HG03354 (cell line): ENCODE results near the gene CCDC192.

Source experiments
- ATAC-seq: cut with Tn5 transposase; IDR thresholded peaks from one replicate; pipeline ENCODE4 v1.9.1; 2021; ENCODE audit warnings: mild to moderate bottlenecking; ENCODE audit not compliant: unreplicated experiment, poor library complexity, severe bottlenecking

The CCDC192 gene

DNA sequence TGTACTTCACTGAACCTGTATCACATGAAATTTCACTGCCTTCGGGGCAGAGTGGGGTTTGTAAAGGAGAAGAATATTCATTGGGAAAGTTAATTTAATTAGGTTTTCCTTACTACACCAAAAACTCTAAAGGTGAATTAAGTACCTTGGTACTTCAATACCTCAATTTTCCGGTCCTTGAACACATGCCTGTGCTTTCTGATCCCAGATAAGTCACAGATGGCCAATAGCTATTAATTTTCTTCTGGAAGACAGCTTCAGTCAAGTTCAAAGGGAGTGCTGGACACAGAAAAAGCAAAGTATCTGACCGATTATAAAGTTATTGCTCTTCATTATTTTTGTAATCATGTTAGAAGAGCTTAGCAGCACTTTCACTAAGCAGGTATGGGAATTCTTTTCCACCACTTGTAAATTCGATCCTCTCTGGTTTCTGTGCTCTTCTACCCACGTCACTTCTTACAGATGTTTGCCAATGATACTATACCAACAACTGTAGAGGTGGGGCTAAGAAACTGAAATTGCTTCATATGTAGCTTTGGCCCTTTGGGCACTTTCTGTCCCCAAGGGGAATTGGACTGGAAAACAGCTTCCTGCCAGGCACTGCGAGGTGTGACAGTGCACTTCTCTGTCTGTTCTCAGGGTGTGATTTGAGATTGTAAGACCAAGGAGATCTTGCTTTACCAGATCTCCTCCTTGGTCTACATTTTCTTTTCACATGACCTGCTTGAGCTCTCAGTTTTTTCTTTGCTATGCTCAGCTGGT lies 164.0 kb downstream of the CCDC192 start:
- ATAC-seq: peak; percentile 67

DNA sequence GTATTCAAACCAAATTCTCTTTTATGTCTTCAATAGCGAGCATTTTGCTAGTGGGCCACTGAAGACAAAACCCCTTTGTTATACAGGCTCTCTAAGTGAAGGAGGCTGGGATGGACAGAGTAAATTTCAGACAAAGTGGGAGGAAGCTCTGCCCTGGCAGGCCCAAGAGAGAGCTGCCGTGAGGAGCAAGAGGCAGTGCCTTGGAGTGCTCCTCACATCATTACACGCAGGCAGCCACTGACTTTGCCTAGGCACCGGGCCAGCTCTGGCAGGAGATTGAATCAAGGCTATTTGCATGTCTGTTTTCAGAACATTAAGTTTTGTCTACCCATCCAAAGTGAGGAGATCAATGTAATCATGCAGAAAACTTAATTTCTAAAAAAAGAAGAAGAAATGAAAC lies 167.7 kb downstream of the CCDC192 start:
- peak; percentile 46 for ATAC-seq

DNA sequence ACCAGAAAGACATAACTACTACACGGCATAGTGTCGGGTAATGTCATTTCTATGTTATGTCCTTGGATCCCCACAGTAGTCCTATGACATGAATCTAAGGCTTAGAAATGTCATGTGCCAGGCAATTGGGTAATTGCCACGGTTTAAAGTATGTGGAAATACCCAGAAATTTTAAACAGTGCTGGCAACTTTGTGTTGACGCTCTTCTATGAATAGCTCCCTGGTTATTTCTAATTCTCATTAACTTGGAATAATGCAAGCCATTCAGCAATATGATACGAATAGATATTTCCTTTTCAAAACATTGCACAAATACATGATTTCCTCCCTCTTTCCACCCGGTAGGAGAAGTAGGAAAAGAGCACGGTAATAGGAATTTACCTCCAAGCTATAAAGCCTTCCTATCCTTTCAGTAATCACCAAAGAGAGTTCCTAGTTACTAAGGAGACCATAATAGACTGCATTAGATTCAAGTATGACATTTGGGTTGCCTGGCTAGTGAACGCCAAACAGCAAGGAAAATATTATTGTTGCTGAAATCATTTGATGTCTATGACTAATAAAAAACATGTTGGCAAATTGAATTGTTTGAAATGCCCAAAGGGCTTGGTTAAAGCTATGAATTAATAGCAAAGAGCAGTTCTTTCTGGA lies 168.4 kb downstream of the CCDC192 start:
- no peak for ATAC-seq

DNA sequence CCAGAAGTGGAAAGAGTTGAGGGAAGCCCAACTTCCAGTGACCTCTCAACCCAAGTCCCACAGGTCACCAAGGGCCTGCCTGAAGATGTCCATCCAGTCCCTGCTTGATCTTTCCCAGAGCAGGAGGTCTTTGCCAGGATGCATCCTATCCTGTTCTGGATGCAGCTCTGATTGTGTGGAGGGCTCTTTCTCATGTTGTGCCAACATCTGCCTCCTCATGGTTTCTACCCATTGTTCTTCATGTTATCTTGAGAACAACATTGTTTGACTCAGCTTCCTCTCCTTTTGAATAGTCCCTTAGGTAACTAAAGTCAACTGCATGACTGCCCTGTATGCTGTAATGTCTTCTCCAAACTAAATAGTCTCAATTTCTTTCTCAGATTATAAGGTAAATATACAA lies 169.3 kb downstream of the CCDC192 start:
- ATAC-seq: no peak

DNA sequence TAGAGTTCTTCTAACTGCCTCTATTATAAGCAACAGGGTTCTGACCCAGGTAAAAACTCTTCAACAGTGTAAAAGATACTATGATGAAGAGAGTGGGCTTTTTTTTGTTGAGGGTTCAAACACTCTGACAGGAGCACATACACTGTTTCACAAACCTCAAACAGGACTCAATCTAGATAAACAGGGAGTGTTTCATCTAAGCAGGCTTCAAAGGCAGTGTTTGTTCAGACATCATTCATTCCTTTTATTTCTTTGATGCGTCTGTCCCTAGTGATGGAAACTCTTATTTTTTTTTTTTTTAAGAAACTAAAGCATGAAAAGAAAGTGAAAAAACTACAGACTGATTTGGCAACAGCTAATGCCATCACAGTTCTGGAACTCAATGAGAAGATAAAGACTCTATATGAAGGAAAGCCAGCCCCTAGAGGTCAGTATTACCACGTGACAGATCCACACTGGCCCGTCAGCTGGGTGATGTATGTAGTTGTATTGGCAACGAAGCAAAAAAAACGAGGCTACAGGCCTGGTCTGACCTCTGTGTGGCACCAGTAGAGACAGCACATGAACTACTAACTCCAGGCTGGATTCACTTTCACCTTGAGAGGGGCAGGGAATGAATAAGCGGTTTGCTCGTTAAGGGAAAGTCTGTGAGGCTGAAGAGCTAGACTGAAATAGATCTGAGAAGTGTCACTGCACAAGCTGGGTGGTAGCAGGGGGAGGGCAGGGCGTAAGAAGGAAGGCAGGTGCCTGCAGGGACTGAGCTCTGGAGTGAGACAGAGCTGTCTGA lies 172.2 kb downstream of the CCDC192 start:
- peak; percentile 91 for ATAC-seq

DNA sequence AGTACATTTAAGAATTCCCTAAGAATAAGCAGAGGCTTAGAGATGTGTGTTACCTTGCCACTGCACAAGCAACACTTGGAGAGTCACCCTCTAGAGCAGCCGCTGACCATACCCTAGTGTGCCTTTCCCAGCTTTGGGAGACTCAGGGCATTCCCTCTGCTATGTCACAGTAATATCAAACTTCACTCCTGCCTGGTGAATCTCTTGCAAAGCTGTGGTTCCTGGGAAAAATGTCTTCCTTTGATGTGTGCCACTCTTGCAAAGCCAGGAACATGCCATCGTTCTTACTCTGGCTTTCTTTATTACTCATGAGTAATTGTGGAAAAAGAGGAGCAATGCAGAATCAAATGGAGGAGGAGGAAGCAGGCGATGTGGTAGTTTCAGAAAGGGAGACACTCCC lies 173.2 kb downstream of the CCDC192 start:
- ATAC-seq: no peak

DNA sequence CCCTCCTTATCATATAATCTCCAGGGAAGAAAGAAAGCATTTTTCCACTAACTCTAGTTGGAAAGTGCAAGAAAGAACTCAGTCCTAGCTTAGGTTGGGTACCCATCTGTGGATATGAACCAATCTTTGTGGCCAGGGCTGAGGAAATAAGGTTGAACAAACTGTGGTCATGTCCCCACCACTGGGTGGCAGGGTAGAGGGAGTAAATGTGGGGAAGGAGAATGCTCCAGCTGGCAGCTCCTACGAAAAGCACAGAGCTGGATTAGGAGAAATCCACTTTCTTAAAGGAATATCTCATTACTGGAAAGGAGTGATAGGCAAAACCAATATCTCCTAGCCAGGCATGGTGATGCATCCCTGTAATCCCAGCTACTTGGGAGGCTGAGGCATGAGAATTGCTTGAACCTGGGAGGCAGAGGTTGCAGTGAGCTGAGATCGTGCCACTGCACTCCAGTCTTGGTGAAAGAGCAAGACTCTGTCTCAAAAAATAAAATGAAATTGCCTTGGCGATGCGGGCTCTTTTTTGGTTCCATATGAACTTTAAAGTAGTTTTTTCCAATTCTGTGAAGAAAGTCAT lies 175.1 kb downstream of the CCDC192 start:
- ATAC-seq: no peak

DNA sequence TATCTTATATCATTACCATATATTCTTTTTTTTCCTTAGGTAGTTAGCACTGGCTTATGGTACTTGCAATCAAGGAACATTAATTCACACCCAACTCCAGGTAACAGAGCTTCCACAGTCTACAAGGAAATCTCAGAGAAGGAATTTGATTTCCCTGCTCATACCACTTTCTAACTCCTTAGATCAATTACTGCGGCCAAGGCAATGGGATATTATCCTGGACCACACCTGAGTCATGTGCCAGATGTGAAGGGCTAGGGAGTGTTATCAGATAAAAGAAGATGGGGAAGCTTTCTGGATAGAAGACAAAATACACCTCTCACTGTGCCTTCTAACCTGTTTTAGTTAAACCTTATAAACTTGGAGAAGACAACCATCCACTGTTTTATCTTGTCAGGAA lies 181.2 kb downstream of the CCDC192 start:
- ATAC-seq: no peak

DNA sequence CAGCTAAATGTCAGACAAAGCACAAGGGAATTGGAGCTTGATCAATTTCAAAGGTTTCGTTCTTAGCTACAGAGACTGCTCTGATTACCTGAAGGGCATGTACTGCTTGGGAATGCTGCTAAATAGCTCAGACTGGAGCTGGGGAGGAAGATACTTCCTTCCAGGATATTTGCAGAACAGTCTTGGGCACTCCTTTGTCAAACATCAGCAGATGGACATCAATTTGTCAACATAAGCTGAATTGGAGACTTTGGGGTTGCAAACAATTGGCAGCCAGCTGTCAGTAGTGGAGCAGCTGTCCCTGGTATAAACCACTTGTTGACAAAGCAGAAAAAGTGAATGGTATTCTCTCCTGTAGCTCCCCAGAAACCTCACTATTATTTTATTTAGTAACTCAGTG lies 182.0 kb downstream of the CCDC192 start:
- no peak for ATAC-seq

DNA sequence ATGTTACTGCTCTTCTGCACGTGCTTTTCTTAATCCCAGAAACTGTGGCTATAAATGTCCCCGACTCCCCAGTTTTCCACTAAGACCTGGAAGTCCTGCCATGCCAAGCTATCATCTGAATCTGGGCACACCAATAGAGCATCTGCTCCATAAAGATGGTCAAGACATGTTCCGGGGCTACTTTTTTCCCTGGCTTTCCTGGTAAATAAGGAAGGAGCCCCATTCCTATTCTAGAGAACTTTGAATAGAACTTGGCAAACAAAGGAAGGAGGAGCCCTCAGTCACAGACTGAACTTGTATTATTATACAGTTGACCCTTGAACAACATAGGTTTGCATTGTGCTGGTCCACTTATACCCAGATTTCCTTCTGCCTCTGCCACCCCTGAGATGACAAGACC lies 182.9 kb downstream of the CCDC192 start:
- no peak for ATAC-seq

DNA sequence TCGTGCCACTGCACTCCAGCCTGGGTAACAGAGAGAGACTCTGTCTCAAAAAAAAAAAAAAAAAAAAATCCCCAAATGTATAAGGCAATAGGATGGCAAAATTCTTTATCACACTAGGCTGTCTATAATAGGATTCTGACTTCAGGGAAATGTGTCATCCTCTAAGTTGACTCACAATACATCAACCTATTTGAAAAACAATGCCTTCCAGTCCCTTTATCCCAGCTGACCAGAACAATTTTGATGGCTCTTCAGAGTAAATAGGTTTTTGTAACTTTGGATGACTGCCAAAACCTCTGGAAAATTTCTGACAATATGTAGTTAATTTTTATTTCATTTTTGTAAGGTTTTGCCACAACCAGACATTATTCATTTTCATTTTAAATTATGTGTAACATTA lies 184.1 kb downstream of the CCDC192 start:
- ATAC-seq: no peak

DNA sequence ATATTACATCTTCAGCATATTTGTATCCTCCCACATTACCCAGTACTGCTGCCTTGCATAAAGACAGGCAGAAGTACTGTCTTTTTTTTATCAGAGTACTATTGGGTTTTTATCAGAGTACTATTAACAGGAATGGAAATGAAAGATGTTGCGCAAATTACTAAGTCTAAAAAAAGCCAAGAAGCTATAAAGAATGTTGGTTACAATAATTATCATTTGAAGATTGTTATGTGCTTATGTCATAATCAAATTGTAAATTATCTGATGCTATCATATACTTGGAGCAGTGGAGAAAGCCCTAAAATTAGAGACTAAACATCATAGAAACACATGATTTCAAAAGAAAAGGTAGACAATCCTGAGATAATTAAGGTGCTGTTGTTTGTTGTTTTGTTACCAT lies 188.8 kb downstream of the CCDC192 start:
- no peak for ATAC-seq

DNA sequence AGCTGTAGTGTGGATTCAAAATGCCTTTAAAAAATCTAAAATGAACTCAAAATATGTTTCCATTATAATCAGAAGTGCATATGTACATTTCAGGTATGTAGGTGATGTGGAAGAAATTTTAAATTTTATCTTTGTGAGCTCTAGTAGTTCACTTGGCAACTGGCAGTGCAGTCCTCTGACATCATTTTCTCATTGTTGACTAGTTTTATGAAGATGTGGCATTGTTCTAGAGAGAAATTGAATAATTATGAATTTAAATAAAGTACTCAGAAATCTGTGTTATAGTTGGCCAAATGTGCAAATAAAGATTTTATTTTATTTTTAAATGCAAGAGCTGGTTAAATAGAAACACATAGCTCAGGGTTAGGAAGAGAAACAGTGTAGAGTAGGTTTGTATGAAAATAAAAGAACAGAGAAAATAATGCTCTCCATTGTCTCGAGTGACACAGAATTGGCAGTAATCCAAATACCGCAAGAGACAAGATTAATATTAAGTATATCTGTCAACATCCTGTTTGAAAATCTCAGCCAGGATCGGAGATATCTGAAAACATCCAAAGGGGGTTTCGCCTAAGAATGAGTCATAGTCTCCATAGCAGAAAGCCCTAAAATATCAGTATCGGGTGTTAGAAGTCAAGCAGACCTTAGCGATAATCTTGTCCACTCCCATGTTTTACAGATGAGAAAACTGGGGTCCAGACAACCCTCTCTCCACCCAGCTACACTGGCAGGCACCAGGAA lies 189.4 kb downstream of the CCDC192 start:
- no peak for ATAC-seq

DNA sequence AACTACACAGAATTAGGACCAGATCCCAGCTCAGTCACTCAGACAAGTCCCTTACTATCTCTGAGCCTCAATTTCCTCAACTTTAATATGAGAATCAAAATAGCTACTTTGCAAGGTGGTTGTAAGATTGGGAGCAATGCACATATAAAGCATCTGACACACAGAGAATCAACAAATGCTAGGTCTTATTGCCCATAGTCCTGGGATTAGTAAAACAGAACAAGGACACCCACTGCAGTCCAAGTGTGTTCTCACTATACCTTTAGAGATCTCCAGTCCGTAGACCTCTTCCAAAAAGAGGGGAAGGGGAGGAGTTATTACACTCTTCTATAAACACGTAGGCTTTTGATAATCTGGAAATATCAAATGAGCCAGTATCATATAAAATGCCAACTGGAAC lies 190.0 kb downstream of the CCDC192 start:
- ATAC-seq: no peak

DNA sequence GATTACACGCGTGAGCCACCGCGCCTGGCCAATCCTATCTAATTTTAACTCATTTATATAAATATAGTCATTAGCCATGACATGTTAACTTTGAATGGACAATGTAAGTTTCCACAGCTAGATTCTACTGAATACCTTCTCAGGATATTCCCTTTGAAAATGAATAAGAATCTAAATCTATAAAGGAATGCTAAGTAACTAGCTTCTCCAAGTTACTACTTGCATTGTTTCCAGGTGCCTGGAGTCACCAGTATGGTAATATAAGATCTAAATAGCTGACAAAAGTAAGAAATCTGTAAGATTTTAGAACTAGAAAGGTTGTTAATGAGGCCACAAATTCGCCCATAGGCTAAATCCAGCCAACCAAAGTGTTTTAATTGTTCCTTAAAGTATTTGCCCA lies 191.3 kb downstream of the CCDC192 start:
- no peak for ATAC-seq

DNA sequence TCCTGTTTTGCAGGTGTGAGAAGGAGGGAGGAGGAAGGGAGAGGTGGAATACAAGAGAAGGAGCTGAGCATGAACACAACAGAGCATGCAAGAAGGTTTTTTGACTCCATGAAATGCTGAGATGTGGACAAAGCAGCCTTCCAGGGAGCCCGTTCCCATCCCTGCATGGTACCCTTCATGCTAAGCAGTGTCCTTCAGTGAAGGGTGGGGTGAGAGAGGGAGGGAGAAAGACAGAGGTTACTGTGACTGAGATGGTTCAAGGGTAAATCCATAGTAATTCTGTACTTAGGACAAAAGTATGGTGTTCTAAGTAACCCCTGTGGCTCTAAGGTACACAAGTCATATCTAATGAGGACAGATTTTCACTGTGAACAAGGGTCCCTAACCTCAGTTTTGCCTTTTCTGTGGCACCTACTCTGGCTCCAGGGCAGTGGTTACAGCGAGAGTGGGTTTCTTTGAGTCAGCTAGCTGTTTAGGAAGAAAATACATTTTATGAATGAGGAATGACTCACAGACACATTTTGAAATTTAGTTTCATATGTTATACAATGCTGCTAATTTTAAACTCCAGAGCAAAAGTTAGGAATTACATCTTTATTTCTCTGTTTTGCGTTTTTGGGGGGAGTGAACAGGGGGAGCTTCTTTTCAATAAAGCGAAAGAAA lies 195.5 kb downstream of the CCDC192 start:
- no peak for ATAC-seq

DNA sequence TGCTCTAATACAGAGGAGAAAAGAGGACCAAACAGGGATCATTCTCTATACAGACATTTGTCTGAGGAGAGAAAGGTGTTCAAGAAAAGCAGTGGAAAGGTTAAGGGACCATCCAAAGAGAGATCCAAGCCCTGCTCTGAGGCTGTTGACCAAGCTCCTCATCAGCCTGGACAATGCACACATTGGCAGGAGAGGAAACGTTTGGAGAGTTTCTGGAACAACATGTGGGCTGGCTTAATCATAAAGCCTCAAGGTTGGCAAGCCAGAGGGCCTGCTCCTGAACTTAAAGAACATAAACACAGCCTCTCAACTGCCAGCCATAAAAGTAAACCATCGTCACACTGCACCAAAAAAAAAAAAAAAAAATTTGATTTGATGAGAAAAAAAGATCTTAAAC lies 196.0 kb downstream of the CCDC192 start:
- ATAC-seq: no peak

DNA sequence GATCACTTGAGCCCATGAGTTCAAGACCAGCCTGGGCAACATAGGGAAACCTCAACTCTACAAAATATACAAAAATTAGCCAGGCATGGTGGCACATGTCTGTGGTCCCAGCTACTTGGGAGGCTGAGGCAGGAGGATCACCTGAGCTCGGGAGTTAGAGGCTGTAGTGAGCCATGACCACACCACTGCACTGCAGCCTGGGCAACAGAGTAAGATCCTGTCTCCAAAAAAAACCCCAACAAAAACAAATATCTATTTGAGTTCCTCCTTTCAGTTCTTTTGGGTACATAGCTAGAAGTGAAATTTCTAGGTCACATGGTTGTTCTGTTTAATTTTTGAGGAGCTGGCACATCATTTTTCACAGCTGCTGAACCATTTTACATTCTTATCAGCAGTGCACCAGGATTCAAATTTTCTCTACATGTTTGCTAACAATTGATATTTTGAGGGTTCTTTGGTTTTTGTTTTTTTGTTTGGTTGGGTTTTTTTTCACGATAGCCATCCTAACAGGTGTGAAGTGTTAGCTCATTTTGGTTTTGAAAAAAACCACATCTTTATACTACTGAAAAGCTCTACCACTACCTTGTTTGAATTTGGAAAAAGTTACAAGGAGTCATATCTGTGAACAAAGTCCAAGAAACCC lies 203.5 kb downstream of the CCDC192 start:
- peak; percentile 51 for ATAC-seq

DNA sequence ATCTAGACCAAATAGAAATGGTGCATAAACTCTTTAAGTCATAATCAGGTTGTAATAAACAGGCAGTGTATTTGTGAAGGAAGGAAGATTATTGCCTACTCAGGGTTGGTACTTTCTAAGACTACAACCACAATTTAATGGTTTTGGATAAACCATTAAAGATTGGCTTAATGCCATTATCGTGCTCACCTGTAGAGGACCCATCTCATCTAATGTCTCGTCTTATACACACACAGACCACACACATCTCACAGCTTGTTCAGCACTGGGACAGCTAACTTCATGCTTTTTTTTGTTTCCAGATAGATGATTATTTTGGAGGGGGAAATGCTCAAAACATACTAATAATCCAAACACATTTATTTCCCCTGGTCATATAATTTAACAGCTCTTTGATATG lies 204.7 kb downstream of the CCDC192 start:
- ATAC-seq: no peak
